A673 (cell line): ENCODE results near the gene PCSK6. TPM values are rescaled to one million over a fixed set of nuclear protein-coding genes. Genes with fewer than 3 reads are reported as not detected.

Experiments
- BruUV-seq: library from RNA; stranded (reverse); fragments of 400-500 nt; replicated peaks from 2 replicates; lab custom pipeline; 2021; lab: Mats Ljungman, UMichigan
- CTCF ChIA-PET: fragments of 300-600 bp; sonication (Branson Sonifier 250); formaldehyde crosslinking; loops from one replicate; lab custom pipeline; 2022; ENCODE audit warnings: antibody characterized with exemption; lab: Charles Lee
- POLR2A ChIA-PET: fragments of 300-600 bp; sonication (Branson Sonifier 250); formaldehyde crosslinking; loops from one replicate; lab custom pipeline; 2022; ENCODE audit warnings: antibody characterized with exemption; ENCODE audit not compliant: low non-redundant PET; lab: Charles Lee
- DNase-seq: peaks from one replicate; pipeline ENCODE4 v3.0.0-alpha.2; 2015; ENCODE audit warnings: low spot score
- H3K27ac ChIP-seq: fragments of 200-600 bp; sonication (generic); 2 replicates; pipeline ENCODE4 v1.5.1; 2016; ENCODE audit warnings: mixed run types, low read depth, mild to moderate bottlenecking, mixed read lengths, antibody characterized with exemption, low read length; ENCODE audit not compliant: poor library complexity, severe bottlenecking
- H3K27me3 ChIP-seq: fragments of 200-600 bp; sonication (generic); replicated peaks from 2 replicates; pipeline ENCODE4 v1.6.1; 2017; ENCODE audit warnings: mixed run types, low read depth, mild to moderate bottlenecking, mixed read lengths, antibody characterized with exemption, low read length; ENCODE audit not compliant: insufficient read depth, poor library complexity
- H3K36me3 ChIP-seq: fragments of 200-600 bp; sonication (generic); 2 replicates; pipeline ENCODE4 v1.6.1; 2016; ENCODE audit warnings: mixed run types, mild to moderate bottlenecking, mixed read lengths, antibody characterized with exemption, low read length; ENCODE audit not compliant: insufficient read depth, poor library complexity, severe bottlenecking
- H3K4me1 ChIP-seq: fragments of 200-600 bp; sonication (generic); 2 replicates; pipeline ENCODE4 v1.6.1; 2017; ENCODE audit warnings: mixed run types, mild to moderate bottlenecking, mixed read lengths, antibody characterized with exemption, low read length; ENCODE audit not compliant: insufficient read depth, poor library complexity, severe bottlenecking
- H3K4me3 ChIP-seq: fragments of 200-600 bp; sonication (generic); 2 replicates; pipeline ENCODE4 v1.5.1; 2016; ENCODE audit warnings: low read depth, mixed run types, mild to moderate bottlenecking, mixed read lengths, low read length; ENCODE audit not compliant: poor library complexity, severe bottlenecking
- H3K9me3 ChIP-seq: fragments of 200-600 bp; sonication (generic); 2 replicates; pipeline ENCODE4 v1.6.1; 2016; ENCODE audit warnings: mixed run types, low read depth, mild to moderate bottlenecking, mixed read lengths, antibody characterized with exemption, low read length; ENCODE audit not compliant: poor library complexity, severe bottlenecking
- EZH2 ChIP-seq: fragments of 200-600 bp; sonication (generic); IDR thresholded peaks from 2 replicates; pipeline ENCODE4 v1.6.1; 2017; ENCODE audit warnings: borderline replicate concordance, low read depth, mild to moderate bottlenecking, mixed read lengths, antibody characterized with exemption, low read length; ENCODE audit not compliant: poor library complexity, severe bottlenecking
- intact Hi-C: fragments of 100-400 bp; cut with micrococcal nuclease; formaldehyde crosslinking; loops from one replicate; pipeline ENCODE4 v1.10.0; 2022; ENCODE audit not compliant: unreplicated experiment
- total RNA-seq: library from RNA; stranded (reverse); gene quantifications from 2 replicates; pipeline ENCODE4 v1.2.3, GENCODE V29; 2021
- TF ChIP-seq, protein P1 (sequence below): fragments of 300-800, 200-600 bp; sonication (generic); conservative IDR thresholded peaks from 2 replicates; pipeline ENCODE4 v1.5.1; 2017; ENCODE audit warnings: low read depth, mild to moderate bottlenecking, antibody characterized with exemption, low read length, moderate library complexity, mixed read lengths

PCSK6 gene
- total RNA-seq, 1 experiment from 2014 or later = 2.6 TPM

DNA sequence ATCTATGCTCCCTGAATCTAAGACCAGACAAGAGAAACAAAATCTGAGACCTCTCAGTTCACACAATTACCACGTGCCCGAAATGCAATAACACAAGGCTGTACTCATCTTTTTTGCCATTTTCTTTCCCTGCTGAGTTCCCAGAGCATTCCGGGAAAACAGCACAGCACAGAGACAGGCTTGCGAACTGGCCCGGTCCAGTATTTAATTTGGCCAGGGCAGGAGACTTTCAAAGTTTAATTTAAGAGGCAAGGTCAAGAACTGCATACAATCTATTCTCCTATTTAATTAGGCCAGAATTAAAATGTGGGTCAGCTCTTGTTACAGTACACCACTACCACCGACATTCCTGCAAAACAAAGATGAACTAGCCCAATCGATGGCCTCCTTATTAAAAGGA, 107.0 kb downstream of the PCSK6 start:
- DNase-seq = no peak
- CTCF ChIA-PET = no interaction called here
- TF ChIP-seq, protein P1, sequence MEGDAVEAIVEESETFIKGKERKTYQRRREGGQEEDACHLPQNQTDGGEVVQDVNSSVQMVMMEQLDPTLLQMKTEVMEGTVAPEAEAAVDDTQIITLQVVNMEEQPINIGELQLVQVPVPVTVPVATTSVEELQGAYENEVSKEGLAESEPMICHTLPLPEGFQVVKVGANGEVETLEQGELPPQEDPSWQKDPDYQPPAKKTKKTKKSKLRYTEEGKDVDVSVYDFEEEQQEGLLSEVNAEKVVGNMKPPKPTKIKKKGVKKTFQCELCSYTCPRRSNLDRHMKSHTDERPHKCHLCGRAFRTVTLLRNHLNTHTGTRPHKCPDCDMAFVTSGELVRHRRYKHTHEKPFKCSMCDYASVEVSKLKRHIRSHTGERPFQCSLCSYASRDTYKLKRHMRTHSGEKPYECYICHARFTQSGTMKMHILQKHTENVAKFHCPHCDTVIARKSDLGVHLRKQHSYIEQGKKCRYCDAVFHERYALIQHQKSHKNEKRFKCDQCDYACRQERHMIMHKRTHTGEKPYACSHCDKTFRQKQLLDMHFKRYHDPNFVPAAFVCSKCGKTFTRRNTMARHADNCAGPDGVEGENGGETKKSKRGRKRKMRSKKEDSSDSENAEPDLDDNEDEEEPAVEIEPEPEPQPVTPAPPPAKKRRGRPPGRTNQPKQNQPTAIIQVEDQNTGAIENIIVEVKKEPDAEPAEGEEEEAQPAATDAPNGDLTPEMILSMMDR = no peak
- no peak for TF ChIP-seq EZH2
- H3K4me3 ChIP-seq = no peak overlapping the region
- H3K36me3 ChIP-seq = no peaks in the 10 kb centered on the region
- H3K9me3 ChIP-seq = no peaks in the 10 kb centered on the region
- POLR2A ChIA-PET = no interaction called here
- no peak overlapping the region for H3K27ac ChIP-seq
- H3K4me1 ChIP-seq = no peaks in the 10 kb centered on the region
- intact Hi-C loops = no loop called here
- BruUV-seq = no TSS peak
- no peaks in the 10 kb centered on the region for H3K27me3 ChIP-seq

DNA sequence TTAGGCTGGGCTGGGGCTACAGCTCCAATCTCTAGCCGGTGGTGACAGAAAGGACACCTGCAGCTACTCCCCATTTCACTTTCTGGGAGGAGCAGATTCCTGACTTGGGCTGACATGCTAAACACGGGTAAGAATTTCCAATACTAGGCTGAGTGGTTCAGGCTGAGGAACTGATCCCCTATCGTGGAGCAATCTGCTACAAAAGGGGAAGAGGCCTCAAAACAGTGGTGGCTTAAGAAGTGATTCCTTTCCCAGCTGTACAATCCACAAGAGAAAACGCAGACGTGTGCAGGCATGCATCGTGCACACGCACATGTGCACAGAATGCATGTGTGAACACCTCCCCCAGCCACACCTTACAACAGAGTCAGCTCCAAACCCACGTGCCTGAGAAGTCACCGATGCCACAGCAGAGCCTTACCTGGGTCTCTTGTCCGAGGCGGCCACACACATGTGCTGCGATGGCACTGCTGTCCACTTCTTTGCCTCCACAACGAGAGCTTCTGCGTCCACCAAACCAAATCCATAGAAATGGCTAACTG, 107.8 kb downstream of the PCSK6 start:
- intact Hi-C loops = no loop called here
- no peaks in the 10 kb centered on the region for H3K27me3 ChIP-seq
- H3K36me3 ChIP-seq = no peaks in the 10 kb centered on the region
- TF ChIP-seq EZH2 = no peak
- TF ChIP-seq, protein P1 = no peak
- BruUV-seq = no TSS peak
- no peaks in the 10 kb centered on the region for H3K9me3 ChIP-seq
- CTCF ChIA-PET = no interaction called here
- H3K4me1 ChIP-seq = no peaks in the 10 kb centered on the region
- no peak for DNase-seq
- no peak overlapping the region for H3K4me3 ChIP-seq
- H3K27ac ChIP-seq = no peak overlapping the region
- POLR2A ChIA-PET = no interaction called here

DNA sequence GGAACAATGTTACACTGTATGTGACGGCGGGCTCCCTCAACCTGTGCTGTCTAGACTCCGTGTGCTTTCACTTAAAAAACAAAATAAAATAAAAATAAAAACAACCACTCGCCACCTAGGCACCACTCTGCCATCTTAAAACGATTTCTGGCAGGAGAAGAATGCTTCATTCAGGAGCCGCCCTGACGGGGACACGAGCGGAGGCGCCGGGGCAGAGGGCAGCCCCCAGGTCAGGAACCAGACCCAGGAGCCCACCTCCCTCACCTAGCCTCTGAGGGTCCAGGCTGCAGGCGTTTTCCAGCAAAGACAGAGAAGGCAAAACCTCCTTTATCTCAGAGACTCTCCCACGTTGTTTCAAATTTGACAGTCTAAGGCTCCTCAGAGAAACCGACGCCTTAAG, 109.4 kb downstream of the PCSK6 start:
- Histone ChIP-seq H3K4me1 (no peaks in the 10 kb centered on the region), H3K9me3 (no peaks in the 10 kb centered on the region), H3K36me3 (no peaks in the 10 kb centered on the region), H3K27me3 (no peaks in the 10 kb centered on the region), H3K4me3 (no peak overlapping the region), H3K27ac (no peak overlapping the region)
- no peak for DNase-seq
- POLR2A ChIA-PET = no interaction called here
- CTCF ChIA-PET = no interaction called here
- no TSS peak for BruUV-seq
- no peak for TF ChIP-seq EZH2
- intact Hi-C loops = no loop called here

DNA sequence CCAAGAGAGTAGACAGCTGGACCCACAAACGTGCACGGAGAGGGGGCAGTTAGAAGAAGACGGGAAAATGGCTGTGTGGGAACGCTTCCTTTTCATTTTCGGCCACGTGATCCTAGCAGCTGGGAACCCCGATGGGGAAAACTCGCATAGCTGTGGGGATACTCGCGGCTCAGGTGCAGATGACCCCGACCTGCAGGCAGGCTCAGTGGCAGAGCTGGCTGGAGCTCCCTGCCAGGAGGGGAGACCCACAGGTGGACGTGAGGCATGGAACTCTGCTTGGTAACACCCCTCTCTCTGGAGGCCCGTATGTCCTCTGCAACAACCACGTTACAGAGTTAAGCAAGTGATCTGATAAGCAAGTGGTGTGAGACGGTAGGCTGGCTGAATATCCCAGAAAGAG, 109.9 kb downstream of the PCSK6 start:
- CTCF ChIA-PET = no interaction called here
- no peaks in the 10 kb centered on the region for H3K27me3 ChIP-seq
- no peak overlapping the region for H3K27ac ChIP-seq
- no peak for DNase-seq
- H3K9me3 ChIP-seq = no peaks in the 10 kb centered on the region
- no peaks in the 10 kb centered on the region for H3K36me3 ChIP-seq
- POLR2A ChIA-PET = no interaction called here
- intact Hi-C loops = no loop called here
- H3K4me1 ChIP-seq = no peaks in the 10 kb centered on the region
- no TSS peak for BruUV-seq
- TF ChIP-seq, protein P1 = no peak
- no peak for TF ChIP-seq EZH2
- H3K4me3 ChIP-seq = no peak overlapping the region
